C1 segment of cervical spinal cord (tissue), 14 donors: ENCODE data around the gene NME8.

Experiments used
- DNase-seq, 14 donors: peaks; one replicate each; lab custom pipeline; 2025; lab: John Stamatoyannopoulos, UW

Gene NME8

DNA sequence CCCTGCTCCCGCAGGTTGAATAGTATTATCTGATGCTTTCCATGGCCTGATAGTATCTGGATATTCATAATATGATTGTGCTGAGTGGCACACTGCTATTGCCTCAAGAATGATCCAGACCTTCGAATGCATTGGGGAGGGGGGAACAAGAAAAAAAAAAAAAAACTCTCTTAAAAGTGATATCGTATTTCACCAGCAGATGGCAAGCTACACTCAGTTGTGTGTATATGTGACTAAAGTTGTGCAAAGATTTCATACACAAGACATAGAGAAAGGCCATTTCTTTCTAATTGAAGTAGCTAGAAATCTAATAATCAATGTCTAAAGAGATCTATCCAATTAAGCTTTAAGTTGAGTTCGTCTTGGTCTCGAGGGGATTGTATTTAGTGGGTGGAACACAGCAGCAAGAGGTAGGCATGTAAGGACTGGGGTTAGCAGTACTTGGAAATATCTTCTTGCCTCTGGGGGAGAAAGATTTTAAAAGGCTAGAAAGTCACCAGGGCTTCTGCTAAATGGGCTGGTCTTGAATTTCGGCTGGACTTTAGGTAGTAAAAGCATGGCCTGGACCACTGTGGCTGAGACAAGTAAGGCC, 52.9 kb downstream of the NME8 start:
- DNase-seq, result no peak

- no peak for DNase-seq
These were observed 53.6 kb downstream of the NME8 start for GRCh38 chr7:37901890-37902524.

- no peak for DNase-seq
These were observed 59.9 kb downstream of the NME8 start for GRCh38 chr7:37908221-37908788.

- no peak for DNase-seq
These were observed 64.4 kb downstream of the NME8 start for GRCh38 chr7:37912756-37913155.

DNA sequence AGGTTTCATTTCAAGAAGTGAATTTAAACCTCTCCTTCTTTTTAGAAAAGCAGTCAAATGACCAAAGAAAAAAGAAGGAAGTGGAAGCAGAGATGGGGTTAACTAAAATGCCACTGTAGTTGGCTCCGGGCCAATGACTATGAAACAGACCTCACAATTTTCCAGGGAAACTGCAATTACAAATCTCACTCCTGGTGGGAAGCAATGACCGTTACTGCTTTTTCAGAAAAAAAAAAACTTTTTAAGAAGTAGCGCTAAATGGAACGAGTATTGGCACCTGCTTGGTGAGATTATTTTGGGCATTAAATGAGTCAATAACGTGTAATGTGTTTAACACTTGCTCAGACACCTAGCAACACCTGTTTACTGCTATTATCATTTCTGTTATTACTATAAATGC, 67.0 kb downstream of the NME8 start:
- no peak for DNase-seq

DNA sequence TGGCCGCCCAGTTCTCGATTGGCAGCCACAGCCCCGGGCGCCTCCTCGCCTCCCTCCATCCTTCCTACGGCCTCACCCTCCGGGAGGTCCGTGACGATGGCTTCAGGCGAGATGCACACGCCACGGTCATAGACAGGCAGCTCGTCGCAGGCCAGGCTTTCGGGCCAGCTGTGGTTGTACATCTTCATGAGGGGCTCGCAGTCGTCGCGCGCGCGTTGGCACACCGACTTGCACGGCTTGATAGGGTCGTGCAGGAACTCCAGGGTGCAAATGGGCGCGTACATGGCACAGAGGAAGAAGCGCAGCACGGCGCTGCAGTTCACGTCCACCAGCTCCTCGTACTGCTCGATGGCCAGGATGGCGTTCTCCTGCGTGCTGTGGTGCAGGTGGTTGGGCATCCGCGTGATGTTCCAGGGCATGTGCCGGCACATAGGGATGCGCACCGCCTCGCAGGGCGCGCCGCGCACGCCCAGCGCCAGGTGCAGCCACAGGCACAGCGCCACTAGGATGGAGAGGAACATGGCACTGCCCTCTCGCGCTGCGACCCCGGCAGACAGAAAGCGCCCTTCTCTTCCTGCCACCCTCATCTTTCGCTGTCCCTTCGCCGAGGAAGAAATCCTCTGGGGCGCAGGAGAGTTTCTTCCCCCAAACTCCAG, 67.7 kb downstream of the NME8 start:
- DNase-seq, result peak in 2 of 14 donors; percentile 34 to 41

DNA sequence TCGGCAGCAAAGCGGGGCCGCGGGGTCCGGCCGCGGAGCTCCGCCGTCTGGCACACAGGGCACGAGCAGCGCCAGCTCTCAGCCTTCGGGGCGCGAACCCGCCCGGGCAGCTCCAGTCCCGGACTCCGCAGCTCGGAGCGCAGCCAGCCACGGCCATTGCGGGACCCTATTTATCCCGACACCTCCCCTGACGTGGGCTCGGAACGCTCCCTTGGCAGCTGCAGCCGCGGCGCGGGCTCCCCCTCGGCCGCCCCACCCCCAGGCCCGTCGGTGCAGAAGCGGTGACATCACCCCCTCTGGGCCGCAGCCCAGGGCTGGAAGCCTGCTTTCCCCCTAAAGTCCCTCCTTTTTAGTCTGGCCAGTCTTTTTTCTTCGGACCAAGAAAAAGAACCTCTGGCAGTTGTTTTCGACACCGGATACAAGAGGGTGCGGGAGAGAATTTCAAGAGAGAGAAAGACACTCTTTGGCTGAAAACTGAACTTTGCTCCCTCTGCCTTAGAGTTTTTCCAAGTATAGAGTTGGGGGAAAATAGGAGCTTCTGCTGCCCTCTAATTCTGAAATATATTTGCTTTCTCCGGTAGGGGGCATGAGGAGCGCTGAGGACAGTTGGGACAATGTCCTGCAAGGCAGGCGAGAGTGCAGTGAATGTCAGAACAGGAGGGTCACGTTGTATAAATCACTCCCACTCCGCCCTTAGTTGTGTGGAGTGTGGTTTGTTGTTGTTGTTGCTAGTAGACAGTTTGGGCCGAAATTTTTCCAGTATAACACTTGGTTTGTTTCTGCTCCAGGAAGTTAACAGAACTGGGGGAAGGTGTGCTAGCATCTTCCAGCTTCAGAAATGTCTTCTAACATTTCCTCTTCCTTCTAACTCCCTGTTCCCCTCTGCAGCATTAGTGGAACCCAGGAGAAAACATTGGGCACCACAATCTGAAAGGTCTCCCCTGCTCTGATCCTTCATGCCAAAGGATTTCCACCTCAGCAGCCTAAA, 68.6 kb downstream of the NME8 start, which contains the start of gene SFRP4:
TSS of gene SFRP4 (minus strand) at position 145 of the 988 bp plus-strand sequence. CDS start 280 bp downstream, outside the sequence.
- peak in 11 of 14 donors; percentile 20 to 67 (median 55) for DNase-seq

GRCh38 chr7:37918526-37918925, 70.1 kb downstream of the NME8 start:
- no peak for DNase-seq

DNA sequence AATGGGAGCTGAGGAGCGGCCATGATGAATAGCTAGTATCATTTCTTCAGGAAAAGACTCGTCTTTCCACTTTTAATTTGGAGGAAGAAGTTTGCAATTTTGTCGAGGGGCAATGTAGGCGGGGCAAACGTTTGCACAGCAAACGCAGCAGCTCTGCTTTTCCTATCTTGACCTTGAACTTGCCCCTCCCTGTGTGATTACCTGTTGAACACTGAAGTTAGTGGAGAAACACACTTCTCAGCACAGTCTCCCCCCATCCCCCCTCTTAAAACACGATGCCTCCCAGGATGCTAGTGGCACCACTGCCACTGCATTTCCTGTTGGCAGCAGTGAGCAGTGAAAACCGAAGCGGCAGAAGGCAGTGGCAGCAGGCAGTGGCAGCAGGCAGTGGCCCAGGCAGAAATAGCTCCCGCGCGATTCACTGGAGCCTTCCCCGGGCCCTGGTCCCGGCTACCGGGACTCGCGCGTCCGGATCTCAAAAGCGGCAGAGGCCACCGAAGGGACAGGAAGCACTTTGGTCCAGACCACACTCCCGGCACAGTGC, 72.0 kb downstream of the NME8 start, which contains the start of gene EPDR1:
TSS of gene EPDR1 (plus strand) at position 336 of the 544 bp plus-strand sequence. CDS start 300 bp downstream, outside the sequence.
- DNase-seq, result peak in 11 of 14 donors; percentile 9 to 77 (median 72)

GRCh38 chr7:37920849-37921805, 72.7 kb downstream of the NME8 start:
- peak in 11 of 14 donors; percentile 26 to 77 (median 65) for DNase-seq

DNA sequence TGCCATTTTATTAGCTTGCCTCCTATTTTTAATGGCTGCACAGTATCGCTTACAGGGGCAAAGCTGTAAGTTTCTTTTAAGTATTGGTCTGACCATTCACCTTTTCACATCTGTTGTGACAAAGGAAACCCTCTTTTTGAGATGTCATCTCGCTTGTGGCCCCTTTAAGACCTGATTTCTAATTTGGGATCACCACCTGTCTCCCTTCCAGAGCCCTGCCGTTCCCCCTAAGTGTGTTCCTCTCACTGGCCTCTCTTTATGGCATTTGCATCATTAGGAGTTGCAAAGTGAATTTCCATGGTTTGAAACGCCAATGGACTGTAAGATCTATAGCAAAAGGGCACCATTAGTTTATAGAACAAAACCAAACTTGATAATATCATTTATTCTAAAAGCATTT, 73.5 kb downstream of the NME8 start:
- peak in 1 of 14 donors; percentile 81 for DNase-seq

DNA sequence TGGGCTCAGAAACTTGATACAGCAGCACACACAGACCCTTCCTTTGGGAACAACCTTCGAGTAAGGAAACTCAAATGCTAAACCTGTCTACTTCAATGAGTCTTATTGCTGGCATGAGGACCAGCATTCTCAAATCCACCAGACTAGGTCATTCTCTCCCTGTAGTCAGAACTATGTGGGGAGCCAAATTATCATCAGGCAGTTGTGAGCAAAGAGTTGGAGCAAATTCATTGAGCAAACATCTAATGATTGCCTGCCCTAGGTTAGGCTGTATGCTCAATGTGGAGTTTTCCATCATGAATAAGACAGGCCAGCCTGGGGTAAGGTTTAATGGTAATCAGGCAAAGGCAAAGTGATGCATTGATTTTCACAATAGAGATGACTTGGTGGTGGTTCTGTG, 75.6 kb downstream of the NME8 start:
- no peak for DNase-seq

DNA sequence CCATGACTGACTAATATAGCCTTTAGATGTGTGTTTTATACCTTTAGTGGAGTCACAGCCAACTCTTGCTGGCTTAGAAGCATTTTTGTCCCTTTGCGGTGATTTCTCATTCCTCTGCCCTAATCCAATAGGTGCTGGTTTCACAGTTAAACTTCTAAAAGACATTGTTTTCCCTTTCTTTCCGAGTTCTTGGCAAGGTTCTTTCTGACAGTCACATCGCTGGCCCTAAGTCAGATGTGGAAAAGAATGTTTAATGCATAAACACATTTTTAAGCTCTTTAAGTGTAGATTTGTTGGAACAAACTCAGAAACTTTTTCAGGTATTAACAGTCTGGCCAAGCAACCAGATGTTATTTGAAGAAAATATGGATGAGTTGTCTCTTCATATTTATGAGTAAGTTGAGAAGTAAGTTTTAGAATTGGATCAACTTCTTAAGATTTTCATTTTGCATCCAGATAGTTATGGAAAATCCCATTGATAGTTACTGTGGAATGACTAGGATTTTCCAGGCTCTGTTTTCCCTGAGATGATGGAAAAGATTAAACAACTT, 76.2 kb downstream of the NME8 start:
- DNase-seq, result no peak

DNA sequence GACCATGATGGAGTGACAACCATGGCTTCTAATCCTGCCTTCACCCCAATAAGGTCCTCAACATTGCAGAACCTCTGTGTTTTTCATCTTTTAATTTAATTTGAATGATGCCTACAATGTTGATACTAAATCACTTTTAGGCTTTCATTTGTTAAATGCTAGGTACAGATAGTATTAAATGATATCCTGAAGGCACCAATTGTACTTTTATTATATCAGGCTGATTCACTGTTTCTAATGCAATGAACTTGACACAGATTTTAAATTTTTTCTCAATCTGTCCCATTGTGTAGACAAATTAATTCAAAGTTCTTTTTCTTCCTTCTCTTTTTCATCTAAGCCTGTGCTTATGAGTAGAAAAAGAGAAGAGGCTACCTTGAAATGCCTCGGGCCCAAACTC, 77.2 kb downstream of the NME8 start:
- no peak for DNase-seq

DNA sequence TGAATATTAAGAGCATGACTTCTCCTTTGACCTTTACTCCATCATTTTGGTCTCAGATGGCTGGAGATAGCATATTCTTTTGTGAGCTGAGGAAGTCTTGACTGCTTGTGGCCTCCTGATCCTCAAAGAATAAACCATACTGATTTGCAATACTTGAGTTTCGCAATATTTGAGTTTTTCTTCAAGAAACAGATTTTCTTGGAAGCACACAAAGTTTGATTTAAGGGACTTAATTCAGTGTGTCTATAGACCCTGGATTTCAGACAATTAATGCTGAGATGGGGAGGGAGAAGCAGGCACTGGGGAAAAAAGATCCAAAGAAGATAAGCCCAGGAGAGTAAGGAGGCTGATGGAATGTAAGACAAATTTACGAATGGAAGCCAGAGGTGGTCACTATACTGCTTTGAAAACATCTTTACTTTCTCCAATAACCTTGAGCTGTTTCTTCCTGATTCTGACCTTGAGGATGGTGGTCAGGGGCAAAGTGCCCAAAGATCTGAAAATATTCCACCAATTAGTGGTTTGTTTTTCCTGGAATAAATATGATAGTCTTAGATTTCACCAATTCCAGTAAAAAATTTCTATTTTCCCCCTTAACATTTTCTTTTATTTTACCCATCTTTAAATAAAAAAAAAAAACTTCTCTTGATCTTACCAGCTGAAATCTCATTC, 79.5 kb downstream of the NME8 start:
- DNase-seq, result no peak

DNA sequence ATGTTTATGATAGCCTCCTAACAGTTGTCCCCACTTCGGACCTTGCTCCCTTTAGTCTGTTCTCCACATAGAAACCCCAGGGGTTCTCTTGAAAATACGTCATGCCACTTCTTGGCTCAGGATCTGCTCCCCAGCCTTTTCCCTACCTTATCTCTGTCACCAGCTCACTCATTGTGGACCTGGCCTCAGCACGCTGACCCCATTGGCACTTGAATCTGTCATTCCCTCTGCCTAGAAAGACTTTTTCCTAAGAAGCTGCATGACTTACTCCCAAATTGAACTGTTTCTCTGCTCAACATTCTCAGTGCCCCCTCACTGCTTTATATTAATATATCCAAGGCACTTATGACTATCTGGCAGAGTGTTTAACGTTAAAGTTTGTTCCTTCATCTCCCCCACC, 80.5 kb downstream of the NME8 start:
- no peak for DNase-seq

- DNase-seq, result peak in 1 of 14 donors; percentile 47
These were observed 82.0 kb downstream of the NME8 start for GRCh38 chr7:37930226-37930948.

DNA sequence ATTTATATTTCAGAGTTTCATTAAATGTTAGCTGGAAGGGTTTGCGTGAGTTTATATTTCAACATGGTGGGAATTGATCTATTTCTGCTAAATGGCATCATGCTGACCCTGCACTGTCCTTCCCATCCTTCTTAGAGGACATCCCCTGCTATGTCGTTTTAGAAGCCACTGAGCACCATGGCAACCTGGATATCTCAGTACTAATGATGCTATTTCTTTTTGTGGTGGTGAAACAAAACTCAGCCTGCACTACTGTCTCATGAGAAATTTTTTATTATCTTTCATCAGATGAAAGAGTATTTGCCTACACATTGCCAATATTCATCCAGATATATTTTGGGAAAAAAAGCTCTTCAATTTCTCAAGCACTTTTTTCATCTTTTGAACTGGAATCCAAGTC, 84.1 kb downstream of the NME8 start:
- DNase-seq, result no peak
